Left renal cortex interstitium (tissue), 4 donors: ENCODE results near the gene FMN1. TPM values are rescaled to one million over a fixed set of nuclear protein-coding genes. Genes with fewer than 3 reads are reported as not detected.
"Not testable (repeated sequence)": the region's sequence is repeated elsewhere in the genome, so short reads cannot be mapped to it uniquely, and the experiment has no call there.

Experiments used
- DNase-seq, 4 donors: peaks; one replicate each; pipeline ENCODE4 v3.0.0-alpha.2; 2013; ENCODE audit warnings: low read depth in 4 of 4, low spot score in 2 of 4, missing footprints in 1 of 4
- polyA plus RNA-seq, 4 donors: library from polyadenylated mRNA; unstranded; fragments of 120-200 nt; gene quantifications; one replicate each; pipeline ENCODE4 v1.2.1, GENCODE V29; 2013; ENCODE audit not compliant: insufficient read length in 4 of 4

Gene FMN1
- polyA plus RNA-seq, 4 donors, result 13.7 to 21.0 (median 15.2) TPM

GRCh38 chr15:33099213-33099612 is 95.3 kb downstream of the FMN1 start:
- no peak for DNase-seq

- DNase-seq, result no peak
These were observed 96.1 kb downstream of the FMN1 start for GRCh38 chr15:33098094-33099058.

- no peak for DNase-seq
These were observed 98.4 kb downstream of the FMN1 start for GRCh38 chr15:33096134-33096533.

- DNase-seq, result no peak
These were observed 98.9 kb downstream of the FMN1 start for GRCh38 chr15:33095641-33096040.

GRCh38 chr15:33094336-33094735 is 100.2 kb downstream of the FMN1 start:
- DNase-seq, result no peak

GRCh38 chr15:33093222-33093621 is 101.3 kb downstream of the FMN1 start:
- no peak for DNase-seq

- DNase-seq, result no peak
These were observed 102.4 kb downstream of the FMN1 start for GRCh38 chr15:33091983-33092693.

- no peak for DNase-seq
These were observed 104.4 kb downstream of the FMN1 start for GRCh38 chr15:33089878-33090757.

GRCh38 chr15:33089165-33089877 is 105.2 kb downstream of the FMN1 start:
- no peak for DNase-seq

- DNase-seq, result peak in 1 of 4 donors; percentile 53
These were observed 107.9 kb downstream of the FMN1 start for GRCh38 chr15:33086500-33087121.

- DNase-seq, result no peak
These were observed 109.9 kb downstream of the FMN1 start for GRCh38 chr15:33084661-33085060.

GRCh38 chr15:33083232-33084081 is 111.1 kb downstream of the FMN1 start:
- DNase-seq, result no peak

- no peak for DNase-seq
These were observed 114.5 kb downstream of the FMN1 start for GRCh38 chr15:33080006-33080405.

GRCh38 chr15:33078607-33079006 is 115.9 kb downstream of the FMN1 start:
- no peak for DNase-seq

- no peak for DNase-seq
These were observed 117.6 kb downstream of the FMN1 start for GRCh38 chr15:33076937-33077336.

GRCh38 chr15:33074942-33075341 is 119.6 kb downstream of the FMN1 start:
- DNase-seq, result no peak

- DNase-seq, result no peak
These were observed 120.3 kb downstream of the FMN1 start for GRCh38 chr15:33074212-33074611.

GRCh38 chr15:33071451-33071850 is 123.1 kb downstream of the FMN1 start:
- no peak for DNase-seq

- not testable (repeated sequence) for DNase-seq
These were observed 124.6 kb downstream of the FMN1 start for GRCh38 chr15:33069903-33070302.
